OCI-LY7 (cell line): ENCODE measurements around the gene RNF14. TPM values are rescaled to one million over a fixed set of nuclear protein-coding genes. Genes with fewer than 3 reads are reported as not detected.
"Not testable (repeated sequence)": the region's sequence is repeated elsewhere in the genome, so short reads cannot be mapped to it uniquely, and the experiment has no call there.

ENCODE experiments used
- BruUV-seq: library from RNA; stranded (reverse); fragments of 400-500 nt; replicated peaks from 2 replicates; lab custom pipeline; 2021; lab: Mats Ljungman, UMichigan
- CTCF ChIA-PET: fragments of 300-600 bp; sonication (Branson Sonifier 250); formaldehyde crosslinking; loops from one replicate; lab custom pipeline; 2022; ENCODE audit warnings: antibody characterized with exemption; ENCODE audit not compliant: unreplicated experiment; lab: Charles Lee
- POLR2A ChIA-PET: fragments of 300-600 bp; sonication (Branson Sonifier 250); formaldehyde crosslinking; loops from one replicate; lab custom pipeline; 2022; ENCODE audit warnings: antibody characterized with exemption; lab: Charles Lee
- DNase-seq: peaks from one replicate; pipeline ENCODE4 v3.0.0-alpha.2; 2015; ENCODE audit warnings: low spot score
- H2AFZ ChIP-seq: fragments of 200-600 bp; sonication (generic), shearing (Covaris generic); 2 replicates; pipeline ENCODE4 v1.6.1; 2014; ENCODE audit warnings: mild to moderate bottlenecking, antibody characterized with exemption, low read length, moderate library complexity
- H3K27ac ChIP-seq: fragments of 200-600 bp; sonication (generic); 2 replicates; pipeline ENCODE4 v1.5.1; 2014; ENCODE audit warnings: mixed run types, low read depth, mild to moderate bottlenecking, moderate library complexity, low read length, inconsistent platforms; ENCODE audit not compliant: poor library complexity, severe bottlenecking
- H3K36me3 ChIP-seq: fragments of 200-600 bp; sonication (generic); 2 replicates; pipeline ENCODE4 v1.6.1; 2014; ENCODE audit warnings: mild to moderate bottlenecking, antibody characterized with exemption, low read length, moderate library complexity, mixed read lengths; ENCODE audit not compliant: insufficient read depth
- H3K4me1 ChIP-seq: fragments of 200-600 bp; sonication (generic); 2 replicates; pipeline ENCODE4 v1.5.1; 2014; ENCODE audit warnings: mild to moderate bottlenecking, low read length; ENCODE audit not compliant: insufficient read depth, poor library complexity, severe bottlenecking
- H3K4me2 ChIP-seq: fragments of 200-600 bp; sonication (generic); 2 replicates; pipeline ENCODE4 v1.6.1; 2014; ENCODE audit warnings: mild to moderate bottlenecking, low read length
- H3K4me3 ChIP-seq: fragments of 200-600 bp; sonication (generic); 2 replicates; pipeline ENCODE4 v1.5.1; 2014; ENCODE audit warnings: mild to moderate bottlenecking, low read depth, low read length; ENCODE audit not compliant: poor library complexity, severe bottlenecking
- H3K79me2 ChIP-seq: fragments of 200-600 bp; sonication (generic); 2 replicates; pipeline ENCODE4 v1.6.1; 2016; ENCODE audit warnings: low read depth, mild to moderate bottlenecking, low read length, moderate library complexity, mixed read lengths; ENCODE audit not compliant: insufficient read depth
- H3K9me2 ChIP-seq: fragments of 200-600 bp; sonication (generic); 2 replicates; pipeline ENCODE4 v1.6.1; 2016; ENCODE audit warnings: mild to moderate bottlenecking, low read length, mixed read lengths; ENCODE audit not compliant: insufficient read depth
- H3K9me3 ChIP-seq: fragments of 200-600 bp; sonication (generic); 2 replicates; pipeline ENCODE4 v1.6.1; 2014; ENCODE audit warnings: mild to moderate bottlenecking, mixed run types, low read length, mixed read lengths
- H4K20me1 ChIP-seq: fragments of 200-600 bp; sonication (generic); 2 replicates; pipeline ENCODE4 v1.6.1; 2014; ENCODE audit warnings: mild to moderate bottlenecking, antibody characterized with exemption, low read length, moderate library complexity, mixed read lengths; ENCODE audit not compliant: insufficient read depth
- EZH2phosphoT487 ChIP-seq: fragments of 200-600 bp; sonication (generic); IDR thresholded peaks from 2 replicates; pipeline ENCODE4 v1.6.1; 2018; ENCODE audit warnings: low read depth, borderline replicate concordance, mild to moderate bottlenecking, mixed run types, antibody characterized with exemption, low read length, moderate library complexity, mixed read lengths
- intact Hi-C: fragments of 100-400 bp; cut with micrococcal nuclease; formaldehyde crosslinking; loops from one replicate; pipeline ENCODE4 v1.10.0; 2022; ENCODE audit not compliant: unreplicated experiment
- total RNA-seq, 2 experiments: library from RNA; depleted of rRNA in 1 of 2; stranded (reverse); fragments of >200 nt in 1 of 2; shearing (Covaris generic) in 1 of 2; gene quantifications; 2 replicates each; pipeline ENCODE4 v1.2.3, GENCODE V29; 2014 to 2022
- TF ChIP-seq, protein P1 (sequence below): fragments of 200-600 bp; sonication (generic); conservative IDR thresholded peaks from 2 replicates; pipeline ENCODE4 v1.5.1; 2014; ENCODE audit warnings: mild to moderate bottlenecking, antibody characterized with exemption, low read length, moderate library complexity, mixed read lengths

Gene RNF14
- total RNA-seq, 2 experiments from 2014 or later: 31.7 to 41.1 TPM

DNA sequence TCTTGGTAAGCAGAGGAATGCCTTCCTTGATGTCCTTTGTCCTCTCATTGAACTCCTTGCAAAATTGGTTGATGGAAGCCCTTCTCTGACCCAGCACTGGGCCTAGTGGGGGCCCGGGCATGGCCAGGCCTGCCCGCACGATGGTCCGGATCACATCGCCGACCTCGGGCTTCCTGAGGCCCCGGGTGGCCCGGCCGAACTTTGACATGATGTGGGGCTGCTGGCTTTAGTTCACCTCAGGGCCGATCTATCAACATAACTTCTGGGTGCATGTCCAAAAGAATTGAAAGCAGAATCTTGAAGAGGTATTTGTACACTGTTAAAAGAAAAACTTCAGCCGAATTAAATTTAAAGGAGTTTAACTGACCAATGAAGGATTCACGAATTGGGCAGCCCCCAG lies 68.0 kb downstream of the RNF14 start:
- TF ChIP-seq, protein P1, sequence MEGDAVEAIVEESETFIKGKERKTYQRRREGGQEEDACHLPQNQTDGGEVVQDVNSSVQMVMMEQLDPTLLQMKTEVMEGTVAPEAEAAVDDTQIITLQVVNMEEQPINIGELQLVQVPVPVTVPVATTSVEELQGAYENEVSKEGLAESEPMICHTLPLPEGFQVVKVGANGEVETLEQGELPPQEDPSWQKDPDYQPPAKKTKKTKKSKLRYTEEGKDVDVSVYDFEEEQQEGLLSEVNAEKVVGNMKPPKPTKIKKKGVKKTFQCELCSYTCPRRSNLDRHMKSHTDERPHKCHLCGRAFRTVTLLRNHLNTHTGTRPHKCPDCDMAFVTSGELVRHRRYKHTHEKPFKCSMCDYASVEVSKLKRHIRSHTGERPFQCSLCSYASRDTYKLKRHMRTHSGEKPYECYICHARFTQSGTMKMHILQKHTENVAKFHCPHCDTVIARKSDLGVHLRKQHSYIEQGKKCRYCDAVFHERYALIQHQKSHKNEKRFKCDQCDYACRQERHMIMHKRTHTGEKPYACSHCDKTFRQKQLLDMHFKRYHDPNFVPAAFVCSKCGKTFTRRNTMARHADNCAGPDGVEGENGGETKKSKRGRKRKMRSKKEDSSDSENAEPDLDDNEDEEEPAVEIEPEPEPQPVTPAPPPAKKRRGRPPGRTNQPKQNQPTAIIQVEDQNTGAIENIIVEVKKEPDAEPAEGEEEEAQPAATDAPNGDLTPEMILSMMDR: no peak
- TF ChIP-seq EZH2phosphoT487: no peak
- Histone ChIP-seq H2AFZ (no peak overlapping the region), H3K4me3 (no peak overlapping the region), H3K4me2 (no peak overlapping the region), H3K9me2 (no peaks in the 10 kb centered on the region), H4K20me1 (no peaks in the 10 kb centered on the region), H3K79me2 (no peaks in the 10 kb centered on the region), H3K36me3 (no peaks in the 10 kb centered on the region), H3K4me1 (no peaks in the 10 kb centered on the region), H3K9me3 (no peaks in the 10 kb centered on the region), H3K27ac (no peak overlapping the region)
- ChIA-PET CTCF (no interaction called here), POLR2A (interaction anchor here (0.7 to 0.8 kb wide), 2 partner anchors 11 to 131 kb away, joined by 3 read pairs; no protein-coding TSS in a partner anchor)
- DNase-seq: no peak
- intact Hi-C loops: no loop called here
- BruUV-seq: no TSS peak

DNA sequence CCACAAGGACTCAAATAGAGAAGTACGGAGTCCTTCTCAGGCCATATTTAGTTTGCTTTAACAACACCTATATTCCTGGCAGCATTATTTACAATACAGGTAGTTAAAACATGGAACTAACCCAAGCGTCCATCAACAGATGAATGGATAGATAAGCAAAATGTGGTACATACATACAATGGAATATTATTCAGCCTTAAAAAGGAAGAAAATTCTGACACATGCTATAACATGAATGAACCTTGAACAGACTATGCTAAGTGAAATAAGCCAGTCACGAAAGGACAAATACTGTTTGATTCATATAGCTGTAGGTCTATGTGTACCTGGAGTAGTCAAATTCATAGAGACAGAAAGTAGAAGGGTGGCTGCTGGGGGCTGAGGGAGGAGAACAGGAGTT lies 68.7 kb downstream of the RNF14 start:
- H3K9me2 ChIP-seq, intact Hi-C loops, H3K27ac ChIP-seq, H3K79me2 ChIP-seq, H4K20me1 ChIP-seq, H3K4me2 ChIP-seq, CTCF ChIA-PET, BruUV-seq, DNase-seq, H3K4me3 ChIP-seq, H2AFZ ChIP-seq, POLR2A ChIA-PET, H3K36me3 ChIP-seq, H3K9me3 ChIP-seq, H3K4me1 ChIP-seq: not testable (repeated sequence)

DNA sequence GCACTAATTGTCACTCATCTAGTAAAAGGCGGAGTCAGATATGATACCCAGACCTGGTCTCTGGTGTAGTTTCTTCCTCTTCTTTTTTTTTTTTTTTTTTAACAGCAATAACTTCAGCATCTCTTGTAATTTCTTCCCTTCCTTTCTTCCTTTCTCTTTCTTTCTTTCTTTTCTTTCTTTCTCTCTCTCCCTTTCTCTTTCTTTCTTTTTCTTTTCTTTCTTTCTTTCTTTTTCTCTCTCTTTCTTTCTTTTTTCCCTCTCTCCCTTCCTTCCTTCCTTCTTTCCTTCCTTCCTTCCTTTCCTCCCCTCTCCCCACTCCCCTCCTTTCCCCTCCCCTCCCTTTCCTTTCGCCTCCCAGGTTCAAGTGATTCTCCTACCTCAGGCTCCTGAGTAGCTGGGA lies 69.8 kb downstream of the RNF14 start:
- intact Hi-C loops: no loop called here
- H4K20me1 ChIP-seq: no peaks in the 10 kb centered on the region
- POLR2A ChIA-PET: no interaction called here

More for the DNA sequence above, 69.8 kb downstream of the RNF14 start:
- Histone ChIP-seq H3K9me3 (no peaks in the 10 kb centered on the region), H3K4me3 (no peak overlapping the region), H3K27ac (no peak overlapping the region), H2AFZ (no peak overlapping the region), H3K9me2 (no peaks in the 10 kb centered on the region), H3K36me3 (no peaks in the 10 kb centered on the region), H3K79me2 (no peaks in the 10 kb centered on the region), H3K4me2 (no peak overlapping the region), H3K4me1 (no peaks in the 10 kb centered on the region)
- CTCF ChIA-PET: no interaction called here
- DNase-seq: no peak
- BruUV-seq: no TSS peak
- TF ChIP-seq EZH2phosphoT487: no peak
- TF ChIP-seq, protein P1: no peak

Other genes starting within 250 kb of the RNF14 start
- not detected in 2 replicates for gene PCDH1, start 90.7 kb upstream of the RNF14 start, total RNA-seq (2014; rRNA removed; shearing (Covaris generic))
- gene PCDH1, start 90.7 kb upstream of the RNF14 start, total RNA-seq (2022): 0.41 TPM in 1 of 2 replicates, not detected in the other
- gene DELE1, start 45.2 kb upstream of the RNF14 start, total RNA-seq (2014; rRNA removed; shearing (Covaris generic)): 67.9 and 81.2 TPM in 2 replicates
- 78.5 and 89.4 TPM in 2 replicates for gene DELE1, start 45.2 kb upstream of the RNF14 start, total RNA-seq (2022)
- gene PCDH12, start 10.9 kb upstream of the RNF14 start, total RNA-seq (2014; rRNA removed; shearing (Covaris generic)): 0.03 TPM in 1 of 2 replicates, not detected in the other
- not detected in 2 replicates for gene PCDH12, start 10.9 kb upstream of the RNF14 start, total RNA-seq (2022)
- 20.2 and 22.9 TPM in 2 replicates for gene GNPDA1, start 43.9 kb downstream of the RNF14 start, total RNA-seq (2014; rRNA removed; shearing (Covaris generic))
- 23.1 and 24.1 TPM in 2 replicates for gene GNPDA1, start 43.9 kb downstream of the RNF14 start, total RNA-seq (2022)
- 15.4 and 18.7 TPM in 2 replicates for gene NDFIP1, start 139.7 kb downstream of the RNF14 start, total RNA-seq (2014; rRNA removed; shearing (Covaris generic))
- 33.1 and 37.4 TPM in 2 replicates for gene NDFIP1, start 139.7 kb downstream of the RNF14 start, total RNA-seq (2022)